OCI-LY1 (cell line): Measurements from ENCODE around the gene ERV3-1.

ENCODE experiments used
- CTCF ChIP-seq: fragments of 200-600 bp; sonication (generic), shearing (Covaris generic); IDR thresholded peaks from 2 replicates; pipeline ENCODE4 v1.5.1; 2017; ENCODE audit warnings: mild to moderate bottlenecking, antibody characterized with exemption, low read length, moderate library complexity, mixed read lengths
- EZH2 ChIP-seq: fragments of 200-600 bp; sonication (generic), shearing (Covaris generic); IDR thresholded peaks from 2 replicates; pipeline ENCODE4 v1.8.0; 2017; ENCODE audit warnings: borderline replicate concordance, mixed run types, mild to moderate bottlenecking, antibody characterized with exemption, low read length, moderate library complexity, mixed read lengths

- TF ChIP-seq CTCF = no peak
- no peak for TF ChIP-seq EZH2
These were observed 47.3 kb downstream of the ERV3-1 start for GRCh38 chr7:64959072-64959747.
